SU-DHL-6 (cell line): ENCODE measurements around the gene GRIK4.

Experiments used
- H2AFZ ChIP-seq: fragments of 200-600 bp; sonication (generic); 2 replicates; pipeline ENCODE4 v1.6.1; 2014; ENCODE audit warnings: low read depth, mild to moderate bottlenecking, moderate library complexity, mixed read lengths, antibody characterized with exemption, low read length; ENCODE audit not compliant: severe bottlenecking
- H3F3A ChIP-seq: fragments of 200-600 bp; shearing (Covaris generic); 2 replicates; pipeline ENCODE4 v1.6.0; 2016; ENCODE audit warnings: antibody characterized with exemption, mild to moderate bottlenecking; ENCODE audit not compliant: insufficient read depth
- H3K27ac ChIP-seq: fragments of 200-600 bp; sonication (generic); 2 replicates; pipeline ENCODE4 v1.5.1; 2016; ENCODE audit warnings: low read depth, mild to moderate bottlenecking, low read length, moderate library complexity, mixed read lengths
- H3K27me3 ChIP-seq: fragments of 200-600 bp; sonication (generic), shearing (Covaris generic); 2 replicates; pipeline ENCODE4 v1.6.0; 2014; ENCODE audit warnings: mild to moderate bottlenecking, low read length
- H3K36me3 ChIP-seq: fragments of 200-600 bp; sonication (generic); 2 replicates; pipeline ENCODE4 v1.6.1; 2014; ENCODE audit warnings: mild to moderate bottlenecking, low read length, mixed read lengths
- H3K4me2 ChIP-seq: fragments of 300-600, 200-600 bp; shearing (Covaris generic), sonication (generic); 2 replicates; pipeline ENCODE4 v1.6.0; 2014; ENCODE audit warnings: low read length, low read depth, mild to moderate bottlenecking; ENCODE audit not compliant: poor library complexity, severe bottlenecking
- H3K4me3 ChIP-seq: fragments of 200-600 bp; sonication (generic); 2 replicates; pipeline ENCODE4 v1.5.1; 2014; ENCODE audit warnings: antibody characterized with exemption, low read length, mild to moderate bottlenecking, mixed read lengths; ENCODE audit not compliant: insufficient read depth, poor library complexity, severe bottlenecking
- H3K79me2 ChIP-seq: fragments of 200-600 bp; sonication (generic); 2 replicates; pipeline ENCODE4 v1.6.1; 2014; ENCODE audit warnings: mild to moderate bottlenecking, low read length, moderate library complexity; ENCODE audit not compliant: insufficient read depth
- H3K9ac ChIP-seq: fragments of 200-600 bp; sonication (generic); 2 replicates; pipeline ENCODE4 v1.7.0; 2014; ENCODE audit warnings: mild to moderate bottlenecking, low read length
- H3K9me2 ChIP-seq: fragments of 200-600 bp; sonication (generic); replicated peaks from 2 replicates; pipeline ENCODE4 v1.6.1; 2014; ENCODE audit warnings: low read length; ENCODE audit not compliant: insufficient read depth
- H3K9me3 ChIP-seq: fragments of 200-600 bp; sonication (generic); 2 replicates; pipeline ENCODE4 v1.6.1; 2014; ENCODE audit warnings: low read length, mixed read lengths; ENCODE audit not compliant: insufficient read depth
- H4K20me1 ChIP-seq: fragments of 200-600 bp; sonication (generic); 2 replicates; pipeline ENCODE4 v1.6.1; 2014; ENCODE audit warnings: low read depth, mild to moderate bottlenecking, antibody characterized with exemption, low read length, moderate library complexity, mixed read lengths
- EZH2phosphoT487 ChIP-seq: fragments of 200-600 bp; sonication (generic), shearing (Covaris generic); conservative IDR thresholded peaks from 2 replicates; pipeline ENCODE4 v1.6.1; 2018; ENCODE audit warnings: mild to moderate bottlenecking, antibody characterized with exemption, low read length, moderate library complexity, mixed read lengths
- TF ChIP-seq, protein P1 (sequence below): fragments of 200-600 bp; sonication (generic); IDR thresholded peaks from one replicate; pipeline ENCODE4 v1.5.1; 2017; ENCODE audit warnings: antibody characterized with exemption, mild to moderate bottlenecking, low read length, moderate library complexity; ENCODE audit not compliant: insufficient read depth, poor library complexity, severe bottlenecking

The GRIK4 gene

GRCh38 chr11:120587299-120587698 lies 75.8 kb downstream of the GRIK4 start:
- Histone ChIP-seq H3K79me2 (no peaks in the 10 kb centered on the region), H4K20me1 (no peaks in the 10 kb centered on the region), H3K9me2 (no peaks in the 10 kb centered on the region), H3K27me3 (no peaks in the 10 kb centered on the region), H3K4me2 (no peak overlapping the region), H2AFZ (no peak overlapping the region), H3K9me3 (no peaks in the 10 kb centered on the region), H3K27ac (no peak overlapping the region), H3K9ac (no peak overlapping the region), H3K4me3 (no peak overlapping the region), H3F3A (no peaks in the 10 kb centered on the region), H3K36me3 (no peaks in the 10 kb centered on the region)
- TF ChIP-seq, protein P1, sequence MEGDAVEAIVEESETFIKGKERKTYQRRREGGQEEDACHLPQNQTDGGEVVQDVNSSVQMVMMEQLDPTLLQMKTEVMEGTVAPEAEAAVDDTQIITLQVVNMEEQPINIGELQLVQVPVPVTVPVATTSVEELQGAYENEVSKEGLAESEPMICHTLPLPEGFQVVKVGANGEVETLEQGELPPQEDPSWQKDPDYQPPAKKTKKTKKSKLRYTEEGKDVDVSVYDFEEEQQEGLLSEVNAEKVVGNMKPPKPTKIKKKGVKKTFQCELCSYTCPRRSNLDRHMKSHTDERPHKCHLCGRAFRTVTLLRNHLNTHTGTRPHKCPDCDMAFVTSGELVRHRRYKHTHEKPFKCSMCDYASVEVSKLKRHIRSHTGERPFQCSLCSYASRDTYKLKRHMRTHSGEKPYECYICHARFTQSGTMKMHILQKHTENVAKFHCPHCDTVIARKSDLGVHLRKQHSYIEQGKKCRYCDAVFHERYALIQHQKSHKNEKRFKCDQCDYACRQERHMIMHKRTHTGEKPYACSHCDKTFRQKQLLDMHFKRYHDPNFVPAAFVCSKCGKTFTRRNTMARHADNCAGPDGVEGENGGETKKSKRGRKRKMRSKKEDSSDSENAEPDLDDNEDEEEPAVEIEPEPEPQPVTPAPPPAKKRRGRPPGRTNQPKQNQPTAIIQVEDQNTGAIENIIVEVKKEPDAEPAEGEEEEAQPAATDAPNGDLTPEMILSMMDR: no peak
- TF ChIP-seq EZH2phosphoT487: no peak

DNA sequence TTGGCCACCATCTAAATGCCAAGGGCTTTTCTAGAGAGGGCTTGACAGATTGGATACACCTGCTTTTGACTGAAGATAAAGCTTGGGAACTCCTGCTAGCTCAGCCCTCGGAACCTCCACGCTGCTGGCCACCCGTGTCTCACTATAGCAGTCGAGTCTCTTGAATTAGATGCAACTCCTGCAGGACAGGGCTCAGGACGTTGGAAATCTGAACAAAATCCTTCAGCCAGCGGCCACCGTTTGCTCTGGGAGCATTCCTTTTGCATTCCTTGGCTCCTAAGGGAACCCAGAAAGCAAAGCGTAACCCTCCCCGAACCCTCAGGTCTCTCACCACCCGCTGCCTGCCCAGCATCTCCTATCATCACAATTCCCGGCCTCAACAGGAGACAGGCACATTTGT lies 77.8 kb downstream of the GRIK4 start:
- Histone ChIP-seq H3K4me3 (no peak overlapping the region), H3K9me3 (no peaks in the 10 kb centered on the region), H3K27me3 (no peaks in the 10 kb centered on the region), H3K79me2 (no peaks in the 10 kb centered on the region), H3K9me2 (no peaks in the 10 kb centered on the region), H3K4me2 (no peak overlapping the region), H3K9ac (no peak overlapping the region), H3F3A (no peaks in the 10 kb centered on the region), H2AFZ (no peak overlapping the region), H3K36me3 (no peaks in the 10 kb centered on the region), H3K27ac (no peak overlapping the region), H4K20me1 (no peaks in the 10 kb centered on the region)
- TF ChIP-seq, protein P1: no peak
- no peak for TF ChIP-seq EZH2phosphoT487

DNA sequence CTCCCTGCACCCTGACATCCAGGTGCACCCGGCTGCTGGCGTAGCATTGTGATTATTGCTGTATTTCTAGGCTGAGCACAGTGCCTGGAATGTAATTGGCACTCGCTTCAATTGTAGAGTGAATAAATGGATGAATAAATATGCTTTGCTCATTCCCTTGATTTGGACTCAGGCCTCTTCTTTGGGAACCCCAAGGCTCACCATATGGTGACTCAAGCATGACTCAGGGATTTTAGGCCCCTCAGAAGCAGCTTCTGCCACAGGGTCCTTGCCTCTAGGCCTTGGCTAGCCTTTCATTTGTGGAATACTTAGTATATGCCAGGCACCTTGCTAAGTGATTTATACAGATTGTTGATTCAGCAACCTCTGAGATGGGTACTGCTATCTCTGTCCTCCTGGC lies 78.9 kb downstream of the GRIK4 start:
- Histone ChIP-seq H3F3A (no peaks in the 10 kb centered on the region), H3K36me3 (no peaks in the 10 kb centered on the region), H3K27ac (no peak overlapping the region), H3K79me2 (no peaks in the 10 kb centered on the region), H3K4me3 (no peak overlapping the region), H3K27me3 (no peaks in the 10 kb centered on the region), H3K4me2 (no peak overlapping the region), H3K9me3 (no peaks in the 10 kb centered on the region), H4K20me1 (no peaks in the 10 kb centered on the region), H3K9me2 (no peaks in the 10 kb centered on the region), H2AFZ (no peak overlapping the region), H3K9ac (no peak overlapping the region)
- TF ChIP-seq, protein P1: no peak
- no peak for TF ChIP-seq EZH2phosphoT487
